ENCODE results near the gene PRR5L. TPM values are rescaled to one million over a fixed set of nuclear protein-coding genes. Genes with fewer than 3 reads are reported as not detected.

PRR5L gene
- total and polyA plus RNA-seq, 2 experiments from 2014 or later: 0.70 to 2.6 TPM

DNA sequence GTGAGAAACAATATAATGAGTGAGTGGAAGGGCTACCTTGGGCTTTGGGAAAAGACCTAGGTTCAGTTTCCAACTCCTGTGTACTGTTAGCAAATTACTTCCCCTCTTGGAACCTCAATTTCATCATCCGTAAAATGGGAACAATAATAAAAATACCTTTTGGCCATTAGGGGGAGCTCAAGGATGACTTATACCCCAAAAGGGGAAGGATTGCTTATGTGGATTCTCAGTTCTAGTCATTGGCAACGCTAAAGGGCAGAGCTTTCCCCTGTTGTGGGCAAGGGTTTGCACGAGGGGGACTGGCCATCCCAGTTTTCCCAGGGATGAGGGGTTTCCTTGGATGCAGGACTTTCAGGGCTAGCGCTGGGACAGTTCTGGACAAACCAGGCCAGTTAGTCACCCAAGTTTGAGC is 3.8 kb upstream of the PRR5L start:
- TF ChIP-seq, protein P1, sequence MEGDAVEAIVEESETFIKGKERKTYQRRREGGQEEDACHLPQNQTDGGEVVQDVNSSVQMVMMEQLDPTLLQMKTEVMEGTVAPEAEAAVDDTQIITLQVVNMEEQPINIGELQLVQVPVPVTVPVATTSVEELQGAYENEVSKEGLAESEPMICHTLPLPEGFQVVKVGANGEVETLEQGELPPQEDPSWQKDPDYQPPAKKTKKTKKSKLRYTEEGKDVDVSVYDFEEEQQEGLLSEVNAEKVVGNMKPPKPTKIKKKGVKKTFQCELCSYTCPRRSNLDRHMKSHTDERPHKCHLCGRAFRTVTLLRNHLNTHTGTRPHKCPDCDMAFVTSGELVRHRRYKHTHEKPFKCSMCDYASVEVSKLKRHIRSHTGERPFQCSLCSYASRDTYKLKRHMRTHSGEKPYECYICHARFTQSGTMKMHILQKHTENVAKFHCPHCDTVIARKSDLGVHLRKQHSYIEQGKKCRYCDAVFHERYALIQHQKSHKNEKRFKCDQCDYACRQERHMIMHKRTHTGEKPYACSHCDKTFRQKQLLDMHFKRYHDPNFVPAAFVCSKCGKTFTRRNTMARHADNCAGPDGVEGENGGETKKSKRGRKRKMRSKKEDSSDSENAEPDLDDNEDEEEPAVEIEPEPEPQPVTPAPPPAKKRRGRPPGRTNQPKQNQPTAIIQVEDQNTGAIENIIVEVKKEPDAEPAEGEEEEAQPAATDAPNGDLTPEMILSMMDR (IDR thresholded peaks at IDR 0.05; ENCODE audit: low read depth, low read length): peak; percentile 41
- DNase-seq (ENCODE audit: low read depth in 1 of 2, low spot score in 1 of 2): peak in 1 of 2 donors; percentile 63

DNA sequence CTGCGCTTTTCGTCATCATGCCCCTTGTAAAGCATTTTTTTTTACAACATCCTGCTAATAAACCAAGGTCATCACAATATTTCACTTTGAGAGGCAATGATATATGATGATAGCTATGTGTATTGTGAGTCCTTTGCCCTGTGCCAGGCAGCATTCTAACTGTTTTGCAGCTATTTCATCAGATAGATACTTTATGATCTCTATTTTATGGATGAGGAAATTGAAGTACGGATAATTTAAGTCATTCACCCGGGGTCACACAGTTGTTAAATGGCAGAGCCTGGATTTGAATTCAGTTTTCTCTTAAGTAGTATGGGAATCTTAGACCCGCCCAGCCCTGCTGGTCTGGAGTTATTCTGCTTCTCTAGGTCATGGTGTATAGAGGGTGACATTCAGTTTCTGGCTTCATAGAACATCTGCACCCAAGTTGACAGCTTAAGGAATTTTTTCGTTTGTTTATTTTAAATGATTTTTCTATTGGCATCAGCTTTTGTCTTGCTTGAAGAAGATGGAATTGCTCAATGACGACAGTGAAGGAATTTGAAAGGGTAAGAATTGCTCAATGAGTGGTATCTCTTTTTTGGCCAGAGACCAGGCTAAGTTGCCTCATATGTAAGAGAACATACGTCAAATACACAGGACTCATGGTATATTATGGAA is 926 bp downstream of the PRR5L start:
- H3K27me3 ChIP-seq: no peaks in the 10 kb centered on the region
- no peak overlapping the region for H3K27ac ChIP-seq
- H3K4me3 ChIP-seq: no peak overlapping the region
- H3K4me1 ChIP-seq (ENCODE audit: low read depth): no peaks in the 10 kb centered on the region
- no peaks in the 10 kb centered on the region for H3K36me3 ChIP-seq
- TF ChIP-seq, protein P1 (IDR thresholded peaks at IDR 0.05; ENCODE audit: low read depth, low read length): no peak
- no peaks in the 10 kb centered on the region for H3K9me3 ChIP-seq (ENCODE audit: low read depth)
- peak in 1 of 2 donors; percentile 98 for DNase-seq (ENCODE audit: low read depth in 1 of 2, low spot score in 1 of 2)

More for the DNA sequence above, 3.8 kb upstream of the PRR5L start:
- H3K36me3 ChIP-seq: no peaks in the 10 kb centered on the region
- H3K4me3 ChIP-seq: no peak overlapping the region
- H3K9me3 ChIP-seq (ENCODE audit: low read depth): no peaks in the 10 kb centered on the region
- H3K27me3 ChIP-seq: peaks cover 19% of the 10 kb centered on the region
- H3K27ac ChIP-seq: no peak overlapping the region
- peaks cover 4% of the 10 kb centered on the region for H3K4me1 ChIP-seq (ENCODE audit: low read depth)

DNA sequence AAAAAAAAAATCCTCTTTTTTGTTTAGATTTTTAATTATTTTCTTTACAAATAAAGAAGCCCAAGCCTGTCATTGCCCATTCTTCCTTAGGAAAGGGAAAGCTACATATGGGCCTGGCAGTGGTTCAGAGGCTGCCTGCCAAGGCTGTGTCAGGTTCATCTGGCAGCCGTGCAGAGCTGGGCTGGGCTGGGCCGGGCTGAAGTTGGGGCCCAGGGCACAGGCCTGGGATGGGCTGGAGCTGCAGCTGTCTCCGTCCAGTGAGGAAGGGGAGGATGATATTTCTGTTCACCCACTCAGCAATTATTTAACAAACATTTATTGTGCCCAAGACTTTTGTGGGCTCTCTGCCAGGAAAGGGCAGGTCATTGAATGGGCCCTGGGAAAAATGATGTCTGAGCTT is 4.6 kb downstream of the PRR5L start:
- Histone ChIP-seq H3K36me3 (no peaks in the 10 kb centered on the region), H3K9me3 (ENCODE audit: low read depth) (no peaks in the 10 kb centered on the region), H3K4me3 (no peak overlapping the region), H3K27me3 (peaks cover 9% of the 10 kb centered on the region), H3K4me1 (ENCODE audit: low read depth) (no peaks in the 10 kb centered on the region), H3K27ac (no peak overlapping the region)
- peak in 1 of 2 donors; percentile 85 for DNase-seq (ENCODE audit: low read depth in 1 of 2, low spot score in 1 of 2)
- TF ChIP-seq, protein P1 (IDR thresholded peaks at IDR 0.05; ENCODE audit: low read depth, low read length): no peak

DNA sequence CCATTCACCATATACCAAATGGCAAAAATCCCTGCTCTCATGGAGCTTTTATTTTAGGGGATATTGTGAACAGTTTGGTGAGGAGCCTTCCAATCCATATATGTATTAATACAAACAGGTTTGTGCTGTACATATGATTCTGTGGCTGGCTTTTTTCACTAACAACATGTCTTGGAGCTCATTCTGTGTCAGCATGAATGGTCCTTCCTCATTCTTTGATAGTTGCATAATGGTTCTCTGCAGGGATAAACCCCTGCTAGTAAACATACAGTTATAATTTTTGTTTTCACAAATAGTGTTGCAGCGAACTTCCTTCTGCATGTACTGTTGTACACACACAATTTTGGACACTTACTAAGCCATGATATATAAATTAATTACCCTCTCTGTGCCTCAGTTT is 8.3 kb downstream of the PRR5L start:
- TF ChIP-seq, protein P1 (IDR thresholded peaks at IDR 0.05; ENCODE audit: low read depth, low read length): no peak
- Histone ChIP-seq H3K27me3 (peaks cover 24% of the 10 kb centered on the region), H3K4me1 (ENCODE audit: low read depth) (no peaks in the 10 kb centered on the region), H3K36me3 (no peaks in the 10 kb centered on the region), H3K27ac (no peak overlapping the region), H3K4me3 (no peak overlapping the region), H3K9me3 (ENCODE audit: low read depth) (no peaks in the 10 kb centered on the region)
- no peak for DNase-seq (ENCODE audit: low read depth in 1 of 2, low spot score in 1 of 2)

DNA sequence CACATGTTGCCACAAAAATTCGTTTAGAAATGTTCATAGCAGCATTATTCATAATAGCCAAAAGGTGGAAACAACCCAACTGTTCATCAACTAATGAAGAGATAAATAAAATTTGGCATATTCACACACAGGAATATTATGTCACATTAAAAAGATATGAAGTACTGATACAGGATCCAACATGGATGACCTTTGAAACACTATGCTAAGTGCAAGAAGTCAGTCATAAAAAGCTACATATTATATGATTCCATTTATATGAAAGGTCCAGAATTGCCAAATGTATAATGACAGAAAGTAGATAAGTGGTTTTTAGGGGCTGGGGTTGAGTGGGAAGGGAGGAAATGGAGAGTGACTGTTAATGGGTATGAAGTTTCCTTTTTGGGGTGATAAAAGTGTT is 9.0 kb downstream of the PRR5L start:
- Histone ChIP-seq H3K27me3 (peaks cover 24% of the 10 kb centered on the region), H3K4me3 (no peak overlapping the region), H3K4me1 (ENCODE audit: low read depth) (no peaks in the 10 kb centered on the region), H3K9me3 (ENCODE audit: low read depth) (no peaks in the 10 kb centered on the region), H3K27ac (no peak overlapping the region), H3K36me3 (no peaks in the 10 kb centered on the region)
- TF ChIP-seq, protein P1 (IDR thresholded peaks at IDR 0.05; ENCODE audit: low read depth, low read length): no peak
- no peak for DNase-seq (ENCODE audit: low read depth in 1 of 2, low spot score in 1 of 2)
